Endothelial cell of umbilical vein (primary cell): ENCODE data around the gene CALML5. TPM values are rescaled to one million over a fixed set of nuclear protein-coding genes. Genes with fewer than 3 reads are reported as not detected.

Experiments used
- BruUV-seq: library from RNA; stranded (reverse); fragments of 400-500 nt; replicated peaks from 2 replicates; lab custom pipeline; 2021; lab: Mats Ljungman, UMichigan
- CTCF ChIA-PET: fragments of 300-600, 350-600 bp; sonication (Branson Sonifier 250); formaldehyde crosslinking; loops from one replicate; lab custom pipeline; 2021; ENCODE audit warnings: antibody characterized with exemption, inconsistent platforms; lab: Charles Lee
- POLR2A ChIA-PET: fragments of 300-600, 350-600 bp; sonication (Branson Sonifier 250); formaldehyde crosslinking; loops from one replicate; lab custom pipeline; 2021; ENCODE audit warnings: antibody characterized with exemption, inconsistent platforms; lab: Charles Lee
- DNase-seq: peaks from one replicate; pipeline ENCODE4 v3.0.0-alpha.2; 2011; ENCODE audit warnings: low read depth, low spot score
- FAIRE-seq: peaks from 2 replicates; lab custom pipeline; 2011; peaks lifted over from hg19 to GRCh38; lab: Jason Lieb, UNC
- H2AFZ ChIP-seq: 2 replicates; pipeline ENCODE4 v1.6.0; 2012; ENCODE audit warnings: low read depth, low read length, control low read depth, inconsistent platforms
- H3K27ac ChIP-seq: 2 replicates; pipeline ENCODE4 v1.5.1; 2011; ENCODE audit warnings: low read depth, mild to moderate bottlenecking, control low read depth, low read length, moderate library complexity; ENCODE audit not compliant: insufficient read depth
- H3K27me3 ChIP-seq, 2 experiments: 2 replicates each; pipeline versions ENCODE4 v1.6.0 to v1.6.1; 2011; ENCODE audit warnings: low read length in 2 of 2, mixed read lengths in 1 of 2; ENCODE audit not compliant: control insufficient read depth in 2 of 2, insufficient read depth in 2 of 2
- H3K36me3 ChIP-seq, 2 experiments: 2 replicates in 1 of 2; 3 replicates in 1 of 2; pipeline ENCODE4 v1.5.1; 2011; ENCODE audit warnings: low read length in 2 of 2, mild to moderate bottlenecking in 1 of 2, moderate library complexity in 1 of 2; ENCODE audit not compliant: control insufficient read depth in 2 of 2, insufficient read depth in 2 of 2; ENCODE audit errors: extremely low read depth in 1 of 2
- H3K4me1 ChIP-seq: 3 replicates; pipeline ENCODE4 v1.5.1; 2011; ENCODE audit warnings: mild to moderate bottlenecking, low read length; ENCODE audit not compliant: control insufficient read depth, insufficient read depth; ENCODE audit errors: extremely low read depth
- H3K4me2 ChIP-seq: 2 replicates; pipeline ENCODE4 v1.6.1; 2011; ENCODE audit warnings: low read length, control low read depth, mixed read lengths; ENCODE audit not compliant: insufficient read depth
- H3K4me3 ChIP-seq, 3 experiments: fragments of 200-600 bp in 1 of 3; sonication (generic), shearing (Covaris generic) in 1 of 3; replicated peaks in 1 of 3; 2 replicates each; pipeline ENCODE4 v1.5.1; 2011 to 2016; ENCODE audit warnings: control low read depth in 3 of 3, low read length in 3 of 3, mild to moderate bottlenecking in 2 of 3, inconsistent platforms in 1 of 3, low read depth in 1 of 3, moderate library complexity in 1 of 3; ENCODE audit not compliant: insufficient read depth in 1 of 3
- H3K79me2 ChIP-seq: 2 replicates; pipeline ENCODE4 v1.6.0; 2012; ENCODE audit warnings: low read length, inconsistent platforms; ENCODE audit not compliant: control insufficient read depth, insufficient read depth
- H3K9ac ChIP-seq: replicated peaks from 2 replicates; pipeline ENCODE3; 2011; ENCODE audit warnings: low read length, control low read depth; ENCODE audit not compliant: insufficient read depth; ENCODE audit errors: extremely low read depth
- H3K9me1 ChIP-seq: replicated peaks from 3 replicates; pipeline ENCODE4 v1.6.0; 2011; ENCODE audit warnings: mild to moderate bottlenecking, low read length; ENCODE audit not compliant: control insufficient read depth, insufficient read depth; ENCODE audit errors: extremely low read depth
- H3K9me3 ChIP-seq: replicated peaks from 2 replicates; pipeline ENCODE4 v1.5.1; 2012; ENCODE audit warnings: low read length, inconsistent platforms; ENCODE audit not compliant: control insufficient read depth, insufficient read depth
- H4K20me1 ChIP-seq: replicated peaks from 2 replicates; pipeline ENCODE3; 2011; ENCODE audit warnings: mild to moderate bottlenecking, low read length; ENCODE audit not compliant: control insufficient read depth, insufficient read depth; ENCODE audit errors: extremely low read depth
- EZH2 ChIP-seq: IDR thresholded peaks from 2 replicates; pipeline ENCODE4 v1.6.1; 2012; ENCODE audit warnings: borderline replicate concordance, low read depth, mild to moderate bottlenecking, moderate library complexity, low read length, inconsistent platforms; ENCODE audit not compliant: severe bottlenecking
- FOS ChIP-seq: IDR thresholded peaks from 2 replicates; pipeline ENCODE4 v1.6.1; 2011; ENCODE audit warnings: mild to moderate bottlenecking, low read length, moderate library complexity, borderline replicate concordance; ENCODE audit not compliant: insufficient read depth
- GATA2 ChIP-seq: IDR thresholded peaks from 2 replicates; pipeline ENCODE4 v1.7.0; 2011; ENCODE audit warnings: low read depth, mild to moderate bottlenecking, moderate library complexity, mixed read lengths, low read length; ENCODE audit not compliant: insufficient read length, insufficient read depth
- JUN ChIP-seq: IDR thresholded peaks from 2 replicates; pipeline ENCODE4 v1.6.1; 2011; ENCODE audit warnings: borderline replicate concordance, low read depth; ENCODE audit not compliant: insufficient read length, insufficient read depth
- MYC ChIP-seq: IDR thresholded peaks from one replicate; pipeline ENCODE4 v1.6.1; 2011; ENCODE audit warnings: mild to moderate bottlenecking, low read depth, low read length
- POLR2A ChIP-seq: IDR thresholded peaks from 2 replicates; pipeline ENCODE4 v1.6.1; 2012; ENCODE audit warnings: low read depth, mild to moderate bottlenecking, control low read depth, low read length
- POLR2AphosphoS5 ChIP-seq: IDR thresholded peaks from 2 replicates; pipeline ENCODE4 v1.6.1; 2012; ENCODE audit warnings: low read depth, mild to moderate bottlenecking, control low read depth, low read length, moderate library complexity; ENCODE audit not compliant: insufficient read depth
- dilution Hi-C: fragments of 300-500 bp; cut with MboI; formaldehyde crosslinking; loops from one replicate; pipeline ENCODE4 v1.15.0; 2019; ENCODE audit warnings: low sequenced_read_pairs; ENCODE audit not compliant: extremely low pct_ligation_motif_present
- intact Hi-C: fragments of 100-400 bp; cut with micrococcal nuclease; formaldehyde crosslinking; loops from one replicate; pipeline ENCODE4 v1.10.0; 2022
- polyA plus RNA-seq, 4 experiments: library from polyadenylated mRNA; depleted of rRNA in 3 of 4; stranded (reverse) in 3 of 4; unstranded in 1 of 4; fragments of >200 nt; gene quantifications; 2 replicates each; pipeline versions ENCODE4 v1.2.1 to v1.2.3, GENCODE V29; 2011 to 2012; ENCODE audit warnings: missing spikeins in 1 of 4
- total RNA-seq: library from RNA; stranded (reverse); gene quantifications from 2 replicates; pipeline ENCODE4 v1.2.3, GENCODE V29; 2021
- TF ChIP-seq, protein P1 (sequence below), 2 donors: IDR thresholded peaks; 1 replicate in 1 of 2; 2 replicates in 1 of 2; pipeline ENCODE4 v1.5.1; 2011; ENCODE audit warnings: low read length in 2 of 2, mild to moderate bottlenecking in 2 of 2, moderate library complexity in 2 of 2, control low read depth in 1 of 2, inconsistent platforms in 1 of 2, low read depth in 1 of 2; ENCODE audit not compliant: insufficient read depth in 1 of 2; ENCODE audit errors: extremely low read depth in 1 of 2
- TF ChIP-seq, protein P2 (sequence below): IDR thresholded peaks from 2 replicates; pipeline ENCODE4 v1.6.1; 2011; ENCODE audit not compliant: insufficient read depth, insufficient read length

Gene CALML5
- total and polyA plus RNA-seq, 2 donors (not counting 3 experiments of a cell fraction or from before 2014, with no cell fraction given), result not detected

DNA sequence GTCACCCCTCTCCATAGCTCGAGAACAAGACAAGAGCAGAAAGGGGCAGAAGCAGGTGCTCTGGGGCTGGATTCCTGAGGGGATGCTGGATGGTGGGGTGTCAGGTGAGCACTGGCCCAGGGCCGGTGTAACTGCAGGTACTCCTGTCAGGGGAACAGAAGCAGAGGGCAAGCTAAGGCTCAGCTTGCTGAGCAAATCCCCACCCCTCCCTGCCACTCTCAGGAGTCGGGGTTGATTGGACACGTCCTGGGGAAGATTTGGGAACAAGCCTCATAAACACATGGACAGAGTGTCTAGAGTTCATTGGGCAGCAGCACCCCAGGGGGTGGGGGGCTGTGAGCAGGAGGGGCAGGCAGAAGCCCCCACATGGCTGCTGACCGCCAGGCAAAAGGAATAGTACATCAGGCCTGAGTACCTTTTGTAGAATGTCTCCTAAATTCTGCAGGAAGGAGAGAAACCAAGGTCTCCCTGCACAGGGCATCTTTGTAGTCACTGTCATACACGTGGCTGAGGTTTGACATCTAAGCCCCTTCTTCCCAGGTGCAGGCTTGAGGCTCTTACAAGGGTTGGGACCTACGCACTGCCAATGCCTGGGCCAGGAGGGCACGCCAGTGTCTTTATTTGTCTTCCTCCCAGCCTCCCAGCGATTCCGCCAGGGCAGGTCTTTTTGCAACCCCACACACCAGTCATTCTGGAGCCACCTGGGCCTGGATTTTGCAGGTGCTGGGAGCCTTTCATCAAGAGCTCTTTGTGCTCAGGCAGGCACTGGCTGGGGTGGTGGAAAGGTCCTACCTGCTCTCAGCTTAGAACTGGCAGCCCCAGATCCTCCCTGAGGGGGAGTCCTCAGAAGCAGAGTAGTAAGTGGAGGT, 28.2 kb upstream of the CALML5 start:
- Histone ChIP-seq H3K9me3 (no peaks in the 10 kb centered on the region), H2AFZ (no peak overlapping the region), H3K27ac (no peak overlapping the region), H3K4me2 (no peak overlapping the region), H3K36me3 (no peaks in the 10 kb centered on the region), H3K9ac (no peak overlapping the region), H3K4me3 (no peak overlapping the region), H3K4me1 (no peaks in the 10 kb centered on the region), H4K20me1 (no peaks in the 10 kb centered on the region), H3K79me2 (no peaks in the 10 kb centered on the region), H3K9me1 (no peaks in the 10 kb centered on the region), H3K27me3 (no peaks in the 10 kb centered on the region)
- FAIRE-seq, result no peak
- POLR2A ChIA-PET, result interaction anchor here (0.6 kb wide), 1 partner anchor 81 kb away, joined by 3 read pairs; no protein-coding TSS in a partner anchor
- intact Hi-C loops (no loop called here), dilution Hi-C loops (no loop called here)
- no TSS peak for BruUV-seq
- DNase-seq, result no peak
- no peak for TF ChIP-seq POLR2A
- TF ChIP-seq, protein P1, sequence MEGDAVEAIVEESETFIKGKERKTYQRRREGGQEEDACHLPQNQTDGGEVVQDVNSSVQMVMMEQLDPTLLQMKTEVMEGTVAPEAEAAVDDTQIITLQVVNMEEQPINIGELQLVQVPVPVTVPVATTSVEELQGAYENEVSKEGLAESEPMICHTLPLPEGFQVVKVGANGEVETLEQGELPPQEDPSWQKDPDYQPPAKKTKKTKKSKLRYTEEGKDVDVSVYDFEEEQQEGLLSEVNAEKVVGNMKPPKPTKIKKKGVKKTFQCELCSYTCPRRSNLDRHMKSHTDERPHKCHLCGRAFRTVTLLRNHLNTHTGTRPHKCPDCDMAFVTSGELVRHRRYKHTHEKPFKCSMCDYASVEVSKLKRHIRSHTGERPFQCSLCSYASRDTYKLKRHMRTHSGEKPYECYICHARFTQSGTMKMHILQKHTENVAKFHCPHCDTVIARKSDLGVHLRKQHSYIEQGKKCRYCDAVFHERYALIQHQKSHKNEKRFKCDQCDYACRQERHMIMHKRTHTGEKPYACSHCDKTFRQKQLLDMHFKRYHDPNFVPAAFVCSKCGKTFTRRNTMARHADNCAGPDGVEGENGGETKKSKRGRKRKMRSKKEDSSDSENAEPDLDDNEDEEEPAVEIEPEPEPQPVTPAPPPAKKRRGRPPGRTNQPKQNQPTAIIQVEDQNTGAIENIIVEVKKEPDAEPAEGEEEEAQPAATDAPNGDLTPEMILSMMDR (IDR thresholded peaks at IDR 0.05; ENCODE audit: extremely low read depth in 1 of 2, insufficient read depth in 1 of 2, low read depth in 1 of 2, low read length in 2 of 2), result no peak
- no peak for TF ChIP-seq GATA2
- no peak for TF ChIP-seq JUN
- TF ChIP-seq MYC, result no peak
- no peak for TF ChIP-seq EZH2
- no peak for TF ChIP-seq POLR2AphosphoS5
- TF ChIP-seq, protein P2, sequence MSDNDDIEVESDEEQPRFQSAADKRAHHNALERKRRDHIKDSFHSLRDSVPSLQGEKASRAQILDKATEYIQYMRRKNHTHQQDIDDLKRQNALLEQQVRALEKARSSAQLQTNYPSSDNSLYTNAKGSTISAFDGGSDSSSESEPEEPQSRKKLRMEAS, result no peak
- TF ChIP-seq FOS, result no peak
- CTCF ChIA-PET, result interaction anchor here (0.6 to 1.6 kb wide), 3 partner anchors 63 to 358 kb away, joined by 3 to 6 read pairs (median 4); no protein-coding TSS in a partner anchor
